ENCODE results near the gene CCDC88C. TPM values are rescaled to one million over a fixed set of nuclear protein-coding genes. Genes with fewer than 3 reads are reported as not detected.

The CCDC88C gene
- total RNA-seq, 1 donor from 2014 or later: 68.0 TPM

GRCh38 chr14:91380610-91381371 is 36.8 kb downstream of the CCDC88C start:
- H3K36me3 Mint-ChIP-seq (ENCODE audit: unreplicated experiment): no peaks in the 10 kb centered on the region
- no peak overlapping the region for H3K27ac Mint-ChIP-seq (ENCODE audit: unreplicated experiment)
- H3K4me3 Mint-ChIP-seq (ENCODE audit: unreplicated experiment): no peak overlapping the region
- peaks cover 14% of the 10 kb centered on the region for H3K27me3 Mint-ChIP-seq (ENCODE audit: unreplicated experiment)
- no peak for DNase-seq
- H3K9me3 Mint-ChIP-seq (ENCODE audit: unreplicated experiment): peaks cover 4% of the 10 kb centered on the region
- peaks cover 51% of the 10 kb centered on the region for H3K4me1 Mint-ChIP-seq (ENCODE audit: low read depth, unreplicated experiment)
- TF ChIP-seq CTCF (IDR thresholded peaks at IDR 0.05; ENCODE audit: partially characterized antibody, unreplicated experiment): no peak

- Mint-ChIP-seq H3K36me3 (ENCODE audit: unreplicated experiment) (no peaks in the 10 kb centered on the region), H3K9me3 (ENCODE audit: unreplicated experiment) (peaks cover 7% of the 10 kb centered on the region), H3K27me3 (ENCODE audit: unreplicated experiment) (peaks cover 20% of the 10 kb centered on the region), H3K4me1 (ENCODE audit: low read depth, unreplicated experiment) (peaks cover 58% of the 10 kb centered on the region), H3K4me3 (ENCODE audit: unreplicated experiment) (no peak overlapping the region), H3K27ac (ENCODE audit: unreplicated experiment) (no peak overlapping the region)
- no peak for TF ChIP-seq CTCF (IDR thresholded peaks at IDR 0.05; ENCODE audit: partially characterized antibody, unreplicated experiment)
- DNase-seq: no peak
Observed at GRCh38 chr14:91380123-91380522, 37.5 kb downstream of the CCDC88C start.

GRCh38 chr14:91379579-91379932 is 38.1 kb downstream of the CCDC88C start:
- no peak for DNase-seq
- Mint-ChIP-seq H3K4me3 (ENCODE audit: unreplicated experiment) (no peak overlapping the region), H3K4me1 (ENCODE audit: low read depth, unreplicated experiment) (peaks cover 58% of the 10 kb centered on the region), H3K9me3 (ENCODE audit: unreplicated experiment) (peaks cover 12% of the 10 kb centered on the region), H3K36me3 (ENCODE audit: unreplicated experiment) (no peaks in the 10 kb centered on the region), H3K27me3 (ENCODE audit: unreplicated experiment) (peaks cover 22% of the 10 kb centered on the region), H3K27ac (ENCODE audit: unreplicated experiment) (no peak overlapping the region)
- TF ChIP-seq CTCF (IDR thresholded peaks at IDR 0.05; ENCODE audit: partially characterized antibody, unreplicated experiment): no peak

- peak; percentile 25 for DNase-seq
- no peak overlapping the region for H3K4me3 Mint-ChIP-seq (ENCODE audit: unreplicated experiment)
- peaks cover 61% of the 10 kb centered on the region for H3K4me1 Mint-ChIP-seq (ENCODE audit: low read depth, unreplicated experiment)
- no peak for TF ChIP-seq CTCF (IDR thresholded peaks at IDR 0.05; ENCODE audit: partially characterized antibody, unreplicated experiment)
- H3K27ac Mint-ChIP-seq (ENCODE audit: unreplicated experiment): no peak overlapping the region
- H3K36me3 Mint-ChIP-seq (ENCODE audit: unreplicated experiment): no peaks in the 10 kb centered on the region
- H3K9me3 Mint-ChIP-seq (ENCODE audit: unreplicated experiment): peaks cover 17% of the 10 kb centered on the region
- H3K27me3 Mint-ChIP-seq (ENCODE audit: unreplicated experiment): peaks cover 25% of the 10 kb centered on the region
Observed at GRCh38 chr14:91378930-91379578, 38.6 kb downstream of the CCDC88C start.

Measured in glutamatergic neuron (in vitro differentiated cells).